Upper lobe of left lung (tissue), 4 donors: Measurements from ENCODE around the gene GPR84.
"Not testable (repeated sequence)": the region's sequence is repeated elsewhere in the genome, so short reads cannot be mapped to it uniquely, and the experiment has no call there.

Experiments used
- EP300 ChIP-seq, 4 donors: sonication (generic); formaldehyde crosslinking; IDR thresholded peaks; one replicate each; pipeline ENCODE4 v1.5.1; 2017; ENCODE audit warnings: antibody characterized with exemption in 4 of 4, control low read depth in 2 of 4
- POLR2A ChIP-seq, 4 donors: fragments of 450-650 bp; IDR thresholded peaks; one replicate each; pipeline ENCODE4 v1.5.1; 2016 to 2017; ENCODE audit warnings: antibody characterized with exemption in 4 of 4, mild to moderate bottlenecking in 2 of 4
- TF ChIP-seq, protein P1 (sequence below), 6 experiments: fragments of 450-650 bp in 4 of 6; fragments of 200-600 bp in 2 of 6; sonication (generic) in 2 of 6; IDR thresholded peaks; one replicate each; pipeline ENCODE4 v1.5.1; 2016 to 2019; ENCODE audit warnings: antibody characterized with exemption in 6 of 6

DNA sequence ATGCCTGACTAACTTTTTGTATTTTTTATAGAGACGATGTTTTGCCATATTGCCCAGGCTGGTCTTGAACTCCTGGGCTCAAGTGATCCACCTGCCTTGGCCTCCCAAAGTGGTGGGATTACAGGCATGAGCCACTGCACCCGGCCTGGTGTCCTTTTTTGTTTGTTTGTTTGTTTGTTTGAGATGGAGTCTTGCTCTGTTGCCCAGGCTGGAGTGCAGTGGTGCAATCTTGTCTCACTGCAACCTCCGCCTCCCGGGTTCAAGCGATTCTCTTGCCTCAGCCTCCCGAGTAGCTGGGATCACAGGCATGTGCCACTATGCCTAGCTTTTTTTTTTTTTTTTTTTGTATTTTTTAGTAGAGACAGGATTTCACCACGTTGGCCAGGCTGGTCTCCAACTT lies 10.0 kb downstream of the GPR84 start:
- TF ChIP-seq, protein P1, sequence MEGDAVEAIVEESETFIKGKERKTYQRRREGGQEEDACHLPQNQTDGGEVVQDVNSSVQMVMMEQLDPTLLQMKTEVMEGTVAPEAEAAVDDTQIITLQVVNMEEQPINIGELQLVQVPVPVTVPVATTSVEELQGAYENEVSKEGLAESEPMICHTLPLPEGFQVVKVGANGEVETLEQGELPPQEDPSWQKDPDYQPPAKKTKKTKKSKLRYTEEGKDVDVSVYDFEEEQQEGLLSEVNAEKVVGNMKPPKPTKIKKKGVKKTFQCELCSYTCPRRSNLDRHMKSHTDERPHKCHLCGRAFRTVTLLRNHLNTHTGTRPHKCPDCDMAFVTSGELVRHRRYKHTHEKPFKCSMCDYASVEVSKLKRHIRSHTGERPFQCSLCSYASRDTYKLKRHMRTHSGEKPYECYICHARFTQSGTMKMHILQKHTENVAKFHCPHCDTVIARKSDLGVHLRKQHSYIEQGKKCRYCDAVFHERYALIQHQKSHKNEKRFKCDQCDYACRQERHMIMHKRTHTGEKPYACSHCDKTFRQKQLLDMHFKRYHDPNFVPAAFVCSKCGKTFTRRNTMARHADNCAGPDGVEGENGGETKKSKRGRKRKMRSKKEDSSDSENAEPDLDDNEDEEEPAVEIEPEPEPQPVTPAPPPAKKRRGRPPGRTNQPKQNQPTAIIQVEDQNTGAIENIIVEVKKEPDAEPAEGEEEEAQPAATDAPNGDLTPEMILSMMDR (IDR thresholded peaks at IDR 0.05) = not testable (repeated sequence)
- not testable (repeated sequence) for TF ChIP-seq EP300, POLR2A (IDR thresholded peaks at IDR 0.05)
